ENCODE results near the gene SSR2.
A peak's percentile ranks its signal among the peaks of the same experiment; 100 is the strongest.
"Not testable (repeated sequence)": the region's sequence is repeated elsewhere in the genome, so short reads cannot be mapped to it uniquely, and the experiment has no call there.

Gene SSR2

DNA sequence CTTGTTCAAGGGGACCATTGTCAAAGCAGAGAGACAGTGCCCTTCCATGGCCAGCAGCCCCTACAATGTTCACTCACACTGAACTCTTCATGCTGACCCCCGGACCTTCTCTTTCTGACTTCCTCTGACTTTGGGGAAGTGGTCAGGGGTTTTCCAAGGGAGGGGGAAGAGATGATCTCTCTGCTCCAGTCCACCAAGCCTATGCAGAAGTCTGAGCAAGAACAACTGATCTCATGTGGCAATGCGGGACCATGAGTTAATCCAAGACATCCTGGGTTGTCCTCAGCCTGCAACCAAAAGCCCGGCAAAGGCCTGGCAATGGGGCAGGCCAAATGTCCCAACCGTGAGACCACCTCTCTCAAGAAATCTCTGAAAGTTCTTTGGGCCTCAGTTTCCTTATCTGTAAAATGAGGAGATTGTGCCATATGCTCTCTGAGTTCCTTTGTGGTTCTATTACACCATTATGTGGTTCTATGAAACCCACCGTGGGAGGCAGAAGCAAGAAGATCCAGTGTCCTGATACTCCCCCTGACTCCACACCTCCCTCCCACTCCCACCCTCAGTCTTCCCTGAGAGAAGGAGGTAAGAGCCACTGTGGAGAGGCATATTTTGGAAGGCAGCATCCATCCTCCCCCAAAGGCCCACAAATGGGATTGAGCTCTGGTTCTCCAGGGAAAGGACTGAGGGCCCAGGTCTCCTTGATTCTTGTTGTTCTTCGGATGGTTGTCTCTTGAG, 30.6 kb downstream of the SSR2 start:
- DNase-seq: no peak

DNA sequence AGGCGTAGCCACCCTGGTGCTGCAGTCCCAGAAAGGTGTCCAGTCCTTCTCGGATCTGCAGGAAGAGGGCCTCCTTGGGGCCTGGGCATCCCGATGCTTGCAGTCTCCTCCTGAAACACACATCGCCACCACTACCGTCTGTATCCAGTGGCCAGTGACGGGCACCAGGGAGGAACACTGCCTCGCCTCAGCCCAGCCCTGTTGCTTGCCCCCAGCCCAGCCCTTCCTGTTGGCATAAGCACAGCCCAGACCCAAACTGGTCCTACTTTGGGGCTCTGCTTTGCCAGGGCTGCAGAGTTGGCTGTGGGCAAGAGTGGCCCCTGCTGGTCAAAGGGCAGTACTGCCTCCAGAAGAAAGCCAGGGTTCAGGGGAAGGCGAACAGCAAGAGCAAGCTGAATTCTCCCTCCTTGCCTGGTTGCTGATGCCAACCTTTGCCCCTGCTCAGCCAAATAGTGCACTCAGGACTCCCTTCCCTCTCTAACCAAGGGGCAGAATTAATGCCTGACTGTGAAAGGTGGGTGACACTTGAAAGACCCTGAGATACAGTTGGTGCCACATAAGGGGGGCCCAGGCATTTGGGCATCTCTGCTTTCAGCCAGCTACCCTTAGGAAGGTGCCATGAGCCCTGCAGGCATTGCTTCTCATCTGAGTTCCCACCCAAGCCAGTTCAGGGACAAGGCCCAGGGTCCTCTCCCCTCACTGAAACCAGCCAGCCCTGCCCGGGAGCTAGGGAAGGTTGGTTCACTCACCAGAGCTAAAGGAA, 31.3 kb downstream of the SSR2 start:
- peak; percentile 73 for DNase-seq

DNA sequence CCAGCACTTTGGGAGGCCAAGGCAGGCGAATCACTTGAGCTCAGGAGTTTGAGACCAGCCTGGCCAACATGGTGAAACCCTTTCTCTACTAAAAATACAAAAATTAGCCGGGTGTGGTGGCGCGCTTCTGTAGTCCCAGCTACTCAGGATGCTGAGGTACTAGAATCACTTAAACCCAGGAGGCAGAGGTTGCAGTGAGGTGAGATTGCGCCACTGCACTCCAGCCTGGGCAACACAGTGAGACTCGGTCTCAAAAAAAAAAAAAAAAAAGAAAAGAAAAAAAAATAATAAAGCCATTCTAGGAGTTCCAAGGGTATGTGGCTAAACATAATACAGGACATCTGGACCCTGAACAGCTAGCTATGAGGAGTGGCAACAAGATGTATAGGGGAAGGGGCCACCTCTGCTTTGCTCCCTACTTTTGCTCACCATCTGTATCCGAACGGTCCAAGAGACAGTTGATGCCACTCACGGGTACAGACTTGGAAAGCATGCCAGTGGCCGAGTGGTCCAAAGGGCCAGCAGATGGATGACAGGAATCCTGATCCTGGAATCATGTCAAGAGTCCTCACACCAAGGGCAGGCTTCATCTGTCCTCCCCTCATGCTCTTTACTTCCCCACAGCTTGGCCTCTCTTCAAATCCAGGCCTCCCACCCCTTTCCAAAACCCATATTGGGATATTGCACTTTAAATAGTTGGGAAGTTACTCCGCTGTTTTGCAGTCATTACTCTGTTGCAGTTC, 35.7 kb downstream of the SSR2 start:
- DNase-seq: not testable (repeated sequence)

DNA sequence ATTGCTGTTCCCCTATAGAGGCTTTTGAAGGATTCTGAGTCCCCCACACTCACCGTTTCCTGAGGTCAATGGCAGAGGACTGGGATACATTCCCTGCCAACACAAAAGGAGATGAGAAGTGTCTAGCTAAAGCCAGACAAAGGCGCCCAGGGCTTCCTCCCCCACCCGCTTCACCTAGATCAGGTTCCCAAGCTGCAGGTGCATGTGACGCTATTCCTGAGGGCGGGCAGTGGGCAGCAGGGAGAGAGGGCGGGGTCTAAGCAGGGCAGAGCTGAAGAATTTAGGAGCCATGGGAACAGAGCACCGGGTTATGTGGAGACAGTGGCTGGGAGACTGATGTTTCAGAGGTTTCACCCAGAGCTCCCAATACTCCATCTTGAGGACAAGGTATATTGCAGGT, 36.4 kb downstream of the SSR2 start:
- no peak for DNase-seq

DNA sequence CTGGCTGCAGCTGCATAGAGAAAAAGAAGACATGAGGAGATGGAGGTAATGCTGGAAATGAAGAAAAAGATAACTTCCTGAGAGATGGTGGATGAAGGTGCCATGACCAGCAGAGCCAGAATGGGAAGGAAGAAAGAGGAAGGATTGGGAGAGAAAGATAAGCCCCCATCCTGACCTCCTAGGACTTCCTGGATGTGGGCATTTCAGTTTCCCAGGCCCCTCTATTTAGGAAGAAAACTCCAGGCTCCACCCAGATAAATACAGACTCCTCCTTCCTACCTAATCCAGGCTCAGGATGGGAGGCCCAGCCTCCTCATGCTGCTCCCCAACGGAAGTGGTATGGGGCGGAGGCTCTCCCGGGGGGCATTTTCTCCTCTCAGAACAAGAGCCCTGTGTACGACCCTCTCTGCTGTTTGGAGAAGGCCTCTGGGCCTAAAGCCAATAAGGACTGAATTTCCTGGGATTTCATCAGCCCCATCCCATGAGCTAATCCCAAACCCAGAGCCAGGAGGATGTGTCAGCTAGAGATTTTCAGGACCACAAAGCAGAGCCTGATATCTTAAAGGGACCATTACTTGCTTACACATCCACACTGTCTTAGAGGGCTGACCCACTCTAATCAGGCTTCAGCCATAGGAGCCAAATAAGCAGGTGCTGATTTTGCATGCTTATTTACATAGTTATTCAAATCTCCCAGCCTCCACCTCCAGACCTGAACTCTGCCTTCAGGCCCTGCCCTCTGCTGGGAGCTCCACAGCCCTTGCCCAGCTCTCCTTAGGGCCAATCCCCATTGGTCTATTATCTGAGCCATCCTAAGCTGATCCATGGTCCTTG, 37.3 kb downstream of the SSR2 start:
- DNase-seq: no peak

DNA sequence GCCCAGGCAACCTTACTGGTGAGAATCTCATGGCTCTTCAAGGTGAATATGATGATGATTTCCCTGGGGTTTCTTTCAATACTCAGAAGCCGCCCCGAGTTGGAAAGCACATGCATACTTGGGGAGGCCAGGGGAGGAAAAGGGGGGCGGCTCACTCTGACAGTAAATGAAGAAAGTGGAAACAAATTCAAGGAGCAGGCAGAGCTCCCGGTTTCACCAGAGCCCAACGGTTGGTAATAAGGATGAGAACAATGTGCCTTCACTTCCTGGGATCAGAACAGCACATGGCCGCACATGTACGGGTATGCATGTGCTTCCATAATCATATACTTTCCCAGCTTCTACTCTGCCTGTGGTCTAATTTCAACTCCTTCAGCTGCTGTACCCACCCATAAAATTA, 38.6 kb downstream of the SSR2 start:
- no peak for DNase-seq

DNA sequence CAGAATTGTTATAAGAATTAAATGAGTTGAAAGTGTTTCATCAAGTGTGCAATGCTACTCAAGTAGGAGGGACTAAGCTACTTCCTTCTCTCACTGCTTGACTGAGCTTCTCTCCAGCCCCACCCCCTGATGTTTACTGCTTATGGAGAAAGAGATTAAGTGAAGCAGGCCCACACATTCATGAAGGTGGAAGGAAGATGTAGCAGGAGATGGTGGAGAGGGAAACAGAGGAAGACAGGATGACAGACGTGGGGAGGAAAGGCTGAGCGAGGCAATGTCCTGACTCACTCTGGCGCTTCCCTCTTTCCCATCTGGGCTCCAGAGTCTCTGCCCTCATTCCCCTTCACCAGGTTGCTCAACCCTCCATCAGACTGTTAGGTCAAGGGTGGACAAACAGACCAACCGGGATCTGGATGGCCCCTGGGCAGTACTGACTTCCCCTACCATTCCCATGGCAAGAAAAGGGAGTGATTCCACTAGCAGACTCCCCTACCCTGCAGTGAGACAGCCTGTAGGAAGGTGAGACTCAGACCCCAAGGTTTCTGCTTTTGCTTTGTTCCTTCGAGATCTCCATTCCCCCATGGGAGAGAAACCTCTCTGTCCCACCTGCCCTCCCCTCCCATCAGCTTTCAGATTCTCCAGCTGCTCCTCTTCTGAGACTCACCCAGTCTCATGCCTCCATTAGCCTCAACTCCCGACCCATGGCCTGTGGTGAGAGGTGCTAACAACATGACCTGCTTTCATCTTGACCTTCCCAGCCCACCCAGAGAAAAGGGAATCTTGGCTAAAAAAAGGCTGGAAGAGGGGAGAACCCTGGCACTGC, 39.3 kb downstream of the SSR2 start:
- DNase-seq: peak in 1 of 2 experiments; percentile 41

DNA sequence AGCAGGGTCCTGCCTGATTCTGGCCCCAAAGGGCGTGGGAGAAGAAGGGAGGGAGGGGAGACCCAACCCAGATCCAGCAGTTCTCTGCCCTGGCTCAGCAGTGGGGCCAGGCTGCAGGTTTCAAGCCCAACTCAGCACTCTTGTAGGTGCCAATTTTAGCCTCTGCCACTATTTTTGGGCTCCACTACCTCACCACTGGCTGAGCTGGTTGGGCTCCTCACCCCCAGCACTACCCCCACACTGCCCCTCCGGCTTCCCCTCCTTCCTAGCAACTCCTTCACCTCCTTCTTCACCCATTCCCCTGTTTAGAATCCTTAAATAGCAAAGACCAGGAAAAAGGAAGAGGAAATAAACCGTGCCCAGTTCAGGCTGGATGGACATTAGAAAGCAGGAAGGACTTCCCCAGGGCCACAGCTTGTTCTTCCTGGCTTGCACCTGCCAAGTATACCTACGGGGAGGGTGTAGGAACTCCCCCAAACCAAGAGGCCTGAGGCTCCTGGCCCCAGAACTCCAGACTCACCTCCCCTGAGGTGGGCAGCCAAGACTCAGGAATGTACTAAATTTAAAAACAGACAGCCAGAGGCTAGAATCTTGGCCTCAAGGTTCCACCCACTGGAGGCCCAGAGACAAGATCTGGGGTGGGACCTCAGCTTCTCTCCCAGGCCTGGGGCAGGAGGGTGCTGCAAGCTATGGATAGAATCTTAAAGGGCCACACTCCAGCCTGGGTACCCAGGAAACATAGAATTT, 41.0 kb downstream of the SSR2 start:
- no peak for DNase-seq

DNA sequence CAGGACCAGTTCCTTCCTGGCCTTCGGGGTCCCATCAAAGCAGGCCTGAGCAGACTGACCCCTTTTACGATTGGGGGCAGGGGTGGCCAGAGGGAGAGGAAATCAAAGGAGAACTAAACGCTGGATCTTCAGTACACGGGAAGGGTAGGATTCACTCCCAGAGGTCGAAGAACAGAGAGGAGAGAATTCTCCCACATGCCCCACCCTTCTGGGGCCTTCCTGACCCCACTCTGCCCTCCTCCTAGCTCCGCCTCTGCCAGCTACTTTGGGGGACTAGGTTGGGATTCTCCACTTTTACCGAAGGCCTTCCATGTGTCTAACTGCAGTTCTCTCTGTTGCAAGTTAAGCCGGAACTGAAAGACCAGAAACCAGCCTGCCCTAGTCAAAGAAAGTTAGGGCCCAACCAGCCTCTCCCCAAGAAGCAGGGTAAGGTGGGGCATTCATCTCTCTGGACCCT, 41.8 kb downstream of the SSR2 start:
- DNase-seq: no peak

DNA sequence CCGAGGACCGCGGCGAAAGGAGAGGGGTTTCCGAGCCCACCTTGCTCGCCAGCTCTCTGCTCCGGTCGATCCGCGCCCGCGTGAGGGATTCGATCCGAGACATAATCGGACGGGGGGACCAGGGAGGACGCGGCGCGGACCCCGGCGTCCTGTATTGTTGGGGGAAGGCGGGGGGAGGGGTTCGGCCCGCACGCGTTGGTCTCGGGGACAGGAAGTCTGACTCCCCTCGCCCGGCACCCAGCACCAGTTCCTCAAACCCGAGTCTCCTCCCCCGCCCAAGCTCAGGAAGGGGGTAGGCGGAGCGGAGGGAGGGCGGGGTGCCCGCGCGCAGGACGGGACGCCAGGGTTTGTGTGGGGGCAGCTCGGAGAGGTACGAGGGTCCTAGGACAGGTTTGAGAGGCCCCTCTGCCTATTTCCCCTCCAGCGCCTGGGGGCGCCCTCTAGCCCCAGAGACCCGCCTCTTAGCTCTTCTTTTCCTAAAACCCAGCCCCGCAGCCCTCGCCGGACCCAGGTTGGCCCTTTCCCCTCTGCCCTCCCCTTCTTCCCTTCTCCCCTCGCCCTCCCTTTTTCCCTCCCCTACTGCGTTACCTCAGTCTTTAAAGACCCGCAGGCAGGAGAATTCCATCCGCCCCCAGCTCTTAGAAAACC, 42.3 kb downstream of the SSR2 start, which contains the start of gene ARHGEF2:
TSS of gene ARHGEF2 (minus strand) at position 223 of the 648 bp plus-strand sequence. CDS start at position 103, 120 bp downstream.
- peak; percentile 73 to 79 for DNase-seq

DNA sequence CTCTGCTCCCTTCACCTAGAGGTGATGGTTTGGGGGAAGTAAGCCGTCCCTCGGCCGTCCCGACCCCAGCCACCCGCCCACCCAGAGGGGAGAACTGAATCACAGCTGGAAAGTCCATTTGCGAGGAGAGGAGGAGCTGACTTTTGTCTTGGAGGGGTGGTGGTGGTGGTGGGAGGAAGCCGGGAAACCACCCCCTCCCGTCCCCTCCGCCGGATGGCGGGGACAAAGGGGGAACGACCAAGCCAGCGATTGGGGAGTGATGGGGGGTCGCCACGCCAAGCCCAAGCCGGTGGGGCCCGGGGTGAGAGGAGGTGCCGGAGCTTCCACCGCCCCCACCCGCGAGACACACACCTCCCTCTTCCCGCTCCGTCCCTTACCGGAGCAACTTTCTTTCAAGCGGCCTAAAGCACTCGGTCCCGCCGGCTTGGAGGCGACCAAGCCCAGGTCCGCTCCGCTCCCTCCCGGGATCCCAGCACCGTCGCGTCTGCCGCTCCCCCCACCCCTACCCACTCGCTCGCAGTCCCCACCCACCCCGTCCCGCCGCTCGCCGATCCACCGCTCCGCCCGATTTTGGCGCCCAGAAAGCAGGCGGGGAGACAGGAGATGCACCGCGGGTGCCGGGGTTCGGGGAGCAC, 42.9 kb downstream of the SSR2 start:
- peak; percentile 77 to 80 for DNase-seq

DNA sequence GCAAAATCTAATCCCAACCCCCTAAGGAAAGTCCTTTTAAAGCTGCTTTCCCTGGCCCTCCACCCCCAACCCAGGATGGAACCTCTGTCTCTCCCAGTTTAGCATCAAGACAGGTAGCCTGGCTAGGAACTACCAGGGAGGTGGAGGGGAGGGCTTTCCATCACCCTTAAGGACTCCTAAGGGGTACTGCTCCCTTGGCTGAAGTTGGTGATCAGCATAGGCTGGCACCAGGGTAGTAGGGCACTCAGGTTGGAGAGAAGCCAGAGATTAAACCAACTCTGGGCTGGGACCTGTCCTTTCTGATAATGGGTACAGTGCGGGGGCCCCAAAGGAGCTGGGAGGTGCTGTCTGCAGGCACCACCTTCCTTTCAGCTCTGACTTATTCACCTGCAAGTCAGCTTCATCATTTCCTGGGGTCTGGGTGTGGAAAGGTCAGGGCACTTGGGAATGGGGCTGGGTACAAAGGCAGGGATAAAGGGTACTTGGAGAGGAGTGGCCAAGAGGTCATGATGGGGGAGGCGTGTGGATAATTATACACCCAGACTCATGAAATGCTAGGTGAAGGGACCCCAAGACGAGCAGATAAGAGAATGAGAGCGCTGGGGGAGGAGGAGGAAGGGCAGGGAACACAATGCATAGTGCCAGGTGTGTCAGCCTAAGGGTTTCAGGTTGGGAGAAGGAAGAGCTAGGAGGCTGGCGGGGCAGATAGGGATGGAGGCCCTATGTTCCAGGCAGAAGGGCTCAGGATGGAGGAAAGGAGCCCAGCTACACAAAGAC, 43.6 kb downstream of the SSR2 start:
- DNase-seq: no peak

DNA sequence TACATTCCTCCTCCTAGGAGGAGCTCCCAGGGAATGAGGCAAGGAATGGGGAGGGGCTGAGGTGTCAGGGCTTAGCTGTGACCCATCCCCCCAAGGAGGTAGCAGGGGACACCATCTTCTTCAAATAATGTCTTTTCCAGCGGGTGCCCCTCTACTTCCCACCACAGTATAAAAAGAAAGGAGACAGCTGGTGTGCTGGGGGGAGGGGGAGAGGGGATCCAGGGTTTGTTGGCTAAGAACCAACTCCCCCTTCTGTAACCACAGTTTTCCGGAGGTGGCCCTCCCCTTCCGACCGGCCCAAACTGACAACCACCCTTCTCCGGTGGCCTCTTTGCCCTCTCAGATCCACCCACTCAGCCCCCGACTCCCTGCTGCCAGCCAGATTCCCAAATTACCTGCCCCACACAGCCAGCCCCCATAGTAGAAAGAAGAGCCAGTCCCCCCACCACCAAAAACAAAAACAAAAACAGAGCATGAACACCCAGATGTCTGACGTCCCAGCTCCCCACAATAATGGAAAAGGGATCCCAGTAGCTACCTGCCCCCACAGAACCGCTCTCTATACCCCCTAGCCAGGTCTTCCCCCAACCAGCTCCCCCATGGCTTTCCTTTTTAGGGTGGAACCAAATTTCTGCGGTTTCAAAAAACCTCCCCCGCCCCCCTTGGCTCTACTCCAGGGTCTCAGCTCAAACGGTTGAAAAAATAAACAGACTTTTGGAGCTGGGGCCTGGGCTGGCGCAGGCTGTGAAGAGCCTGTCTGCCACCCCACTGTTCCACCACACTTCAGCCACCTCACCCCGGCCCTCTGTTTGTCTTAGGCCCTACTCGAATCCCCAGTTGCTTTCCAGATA, 44.5 kb downstream of the SSR2 start:
- peak; percentile 55 to 57 for DNase-seq

DNA sequence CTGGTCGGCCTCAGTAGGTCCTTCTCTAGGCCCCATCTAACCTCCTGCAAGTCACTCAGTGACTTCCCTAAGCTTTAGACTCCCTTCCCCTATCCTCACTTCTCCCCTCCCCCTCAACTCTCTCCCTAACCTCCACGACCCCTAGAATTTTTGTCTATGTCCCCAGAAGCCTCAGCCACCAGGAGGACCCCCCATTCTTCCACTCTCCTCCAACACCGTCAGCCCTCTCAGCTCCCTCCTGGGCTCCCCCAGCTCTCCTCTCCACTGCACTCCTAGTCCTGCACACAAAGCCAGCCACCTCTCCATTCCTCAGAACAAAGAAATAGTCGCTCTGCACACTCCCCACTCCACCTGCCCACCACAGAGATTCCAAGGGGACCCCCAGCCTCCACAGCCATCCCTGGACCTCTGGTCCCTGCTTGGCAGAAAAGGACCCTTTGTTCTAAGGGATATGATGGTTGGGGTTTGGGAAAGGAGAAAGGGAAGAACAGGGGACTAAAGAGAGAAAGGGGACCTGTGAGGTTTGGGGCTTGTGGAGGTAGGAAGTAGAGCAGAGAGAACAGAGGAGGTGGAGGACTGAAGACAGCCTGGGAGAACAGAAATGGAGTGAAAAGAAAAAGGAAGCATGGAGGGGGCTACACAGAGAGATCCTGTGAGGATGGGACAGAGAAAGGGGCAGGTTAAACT, 45.2 kb downstream of the SSR2 start:
- DNase-seq: no peak

DNA sequence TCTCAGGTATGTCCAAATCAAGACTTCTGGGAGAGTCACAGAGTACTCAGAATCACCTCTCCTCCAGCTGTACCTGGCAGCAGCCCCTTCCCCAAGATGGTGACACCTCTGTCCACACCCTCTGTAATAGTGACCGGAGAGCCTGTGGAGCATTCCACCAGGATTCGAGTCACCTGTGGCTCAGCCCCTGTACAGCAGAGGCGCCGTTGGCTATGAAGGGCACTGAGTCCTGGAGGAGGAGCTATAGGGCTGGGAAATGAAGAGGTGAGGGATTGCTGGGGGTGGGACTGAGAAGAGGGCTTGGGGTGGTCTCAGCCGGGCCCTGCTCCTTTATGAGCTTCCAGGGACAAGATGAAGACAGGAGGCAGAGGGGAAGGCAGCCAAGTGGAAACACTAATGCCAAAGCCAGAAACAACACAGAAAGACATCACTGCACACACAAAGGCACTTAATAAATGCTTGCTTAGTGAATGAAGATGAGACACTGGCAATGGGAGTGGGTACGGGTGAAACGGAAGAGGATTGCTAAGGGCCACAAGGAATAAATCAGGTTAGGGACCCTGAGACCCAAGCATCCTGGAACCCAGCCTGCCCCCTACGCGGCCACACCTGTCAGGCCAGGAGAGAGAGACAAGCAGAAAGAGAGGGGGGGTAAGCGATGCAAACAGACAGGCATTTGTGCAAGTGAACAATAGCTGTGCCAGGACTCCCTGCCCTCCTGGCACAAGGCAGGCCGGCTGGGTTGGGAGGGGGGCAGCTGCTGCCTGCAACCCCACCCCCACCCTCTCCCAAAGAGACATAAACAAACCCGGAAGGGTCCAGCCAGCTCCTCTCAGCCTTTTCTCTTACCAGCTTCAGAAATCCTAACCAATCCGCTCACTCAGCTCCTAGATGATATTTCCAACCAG, 46.3 kb downstream of the SSR2 start:
- DNase-seq: no peak

DNA sequence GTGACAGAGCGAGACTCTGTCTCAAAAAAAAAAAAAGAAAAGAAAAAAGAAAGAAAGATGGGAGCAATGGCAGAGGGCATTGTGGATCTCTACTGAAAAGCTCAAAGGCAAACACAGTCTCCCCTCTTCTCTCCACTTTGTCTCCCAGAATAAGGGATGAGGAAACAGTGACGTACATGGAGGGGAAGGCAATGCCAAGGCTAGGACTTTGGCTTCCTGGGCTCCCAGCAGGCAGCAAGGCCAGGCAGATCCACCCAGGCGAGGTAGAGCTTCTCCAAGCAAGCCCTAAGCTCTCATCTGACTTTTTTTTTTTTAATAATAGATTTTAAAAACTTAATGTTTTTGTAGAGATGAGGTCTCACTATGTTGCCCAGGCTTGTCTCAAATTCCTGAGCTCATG, 47.0 kb downstream of the SSR2 start:
- DNase-seq: no peak
